ENCODE measurements around the gene FKTN.

FKTN gene

GRCh38 chr9:105625088-105625487 lies 67.2 kb downstream of the FKTN start:
- DNase-seq: no peak
- H3K79me2 ChIP-seq (ENCODE audit: low read length): no peaks in the 10 kb centered on the region
- no peaks in the 10 kb centered on the region for H3K9me3 ChIP-seq (replicated peaks; ENCODE audit: insufficient read depth, low read length)
- H3K4me3 ChIP-seq (ENCODE audit: low read length): no peak overlapping the region
- no peaks in the 10 kb centered on the region for H3K4me1 ChIP-seq (ENCODE audit: low read length)
- H3K9ac ChIP-seq (ENCODE audit: low read length): no peak overlapping the region
- H3K9me2 ChIP-seq (replicated peaks; ENCODE audit: insufficient read depth, low read length): no peaks in the 10 kb centered on the region
- no peaks in the 10 kb centered on the region for H3F3A ChIP-seq (ENCODE audit: insufficient read depth, low read length)
- H2AFZ ChIP-seq (ENCODE audit: low read length): no peak overlapping the region
- H4K20me1 ChIP-seq (ENCODE audit: insufficient read depth, low read length): no peaks in the 10 kb centered on the region
- no peak overlapping the region for H3K27ac ChIP-seq (ENCODE audit: low read length)
- H3K27me3 ChIP-seq (replicated peaks; ENCODE audit: insufficient read depth, low read length): no peaks in the 10 kb centered on the region
- no peak overlapping the region for H3K4me2 ChIP-seq (ENCODE audit: low read depth, low read length)
- TF ChIP-seq EZH2 (optimal IDR thresholded peaks at IDR 0.05; ENCODE audit: low read depth, low read length) (no peak), EZH2phosphoT487 (IDR thresholded peaks at IDR 0.05; ENCODE audit: low read length) (no peak), CTCF (IDR thresholded peaks at IDR 0.05; ENCODE audit: low read length) (no peak)
- H3K36me3 ChIP-seq (replicated peaks; ENCODE audit: insufficient read depth, low read length): no peaks in the 10 kb centered on the region

- no peaks in the 10 kb centered on the region for H4K20me1 ChIP-seq (ENCODE audit: insufficient read depth, low read length)
- H3K4me3 ChIP-seq (ENCODE audit: low read length): no peak overlapping the region
- no peak overlapping the region for H3K4me2 ChIP-seq (ENCODE audit: low read depth, low read length)
- TF ChIP-seq EZH2phosphoT487 (IDR thresholded peaks at IDR 0.05; ENCODE audit: low read length) (no peak), CTCF (IDR thresholded peaks at IDR 0.05; ENCODE audit: low read length) (no peak), EZH2 (optimal IDR thresholded peaks at IDR 0.05; ENCODE audit: low read depth, low read length) (no peak)
- H3F3A ChIP-seq (ENCODE audit: insufficient read depth, low read length): no peaks in the 10 kb centered on the region
- H2AFZ ChIP-seq (ENCODE audit: low read length): no peak overlapping the region
- H3K79me2 ChIP-seq (ENCODE audit: low read length): no peaks in the 10 kb centered on the region
- no peak for DNase-seq
- H3K27ac ChIP-seq (ENCODE audit: low read length): no peak overlapping the region
- H3K4me1 ChIP-seq (ENCODE audit: low read length): no peaks in the 10 kb centered on the region
- no peak overlapping the region for H3K9ac ChIP-seq (ENCODE audit: low read length)
- H3K27me3 ChIP-seq (replicated peaks; ENCODE audit: insufficient read depth, low read length): no peaks in the 10 kb centered on the region
- no peaks in the 10 kb centered on the region for H3K9me3 ChIP-seq (replicated peaks; ENCODE audit: insufficient read depth, low read length)
- no peaks in the 10 kb centered on the region for H3K36me3 ChIP-seq (replicated peaks; ENCODE audit: insufficient read depth, low read length)
- H3K9me2 ChIP-seq (replicated peaks; ENCODE audit: insufficient read depth, low read length): no peaks in the 10 kb centered on the region
These were observed 74.9 kb downstream of the FKTN start for GRCh38 chr9:105632807-105633206.

- Histone ChIP-seq H3K9me3 (replicated peaks; ENCODE audit: insufficient read depth, low read length) (no peaks in the 10 kb centered on the region), H3K4me1 (ENCODE audit: low read length) (no peaks in the 10 kb centered on the region), H3K4me2 (ENCODE audit: low read depth, low read length) (no peak overlapping the region), H2AFZ (ENCODE audit: low read length) (no peak overlapping the region), H3K79me2 (ENCODE audit: low read length) (no peaks in the 10 kb centered on the region), H3K27ac (ENCODE audit: low read length) (no peak overlapping the region), H3K9ac (ENCODE audit: low read length) (no peak overlapping the region), H3K36me3 (replicated peaks; ENCODE audit: insufficient read depth, low read length) (no peaks in the 10 kb centered on the region), H3K4me3 (ENCODE audit: low read length) (no peak overlapping the region), H3K9me2 (replicated peaks; ENCODE audit: insufficient read depth, low read length) (no peaks in the 10 kb centered on the region), H3K27me3 (replicated peaks; ENCODE audit: insufficient read depth, low read length) (no peaks in the 10 kb centered on the region), H4K20me1 (ENCODE audit: insufficient read depth, low read length) (no peaks in the 10 kb centered on the region), H3F3A (ENCODE audit: insufficient read depth, low read length) (no peaks in the 10 kb centered on the region)
- TF ChIP-seq CTCF (IDR thresholded peaks at IDR 0.05; ENCODE audit: low read length) (no peak), EZH2 (optimal IDR thresholded peaks at IDR 0.05; ENCODE audit: low read depth, low read length) (no peak), EZH2phosphoT487 (IDR thresholded peaks at IDR 0.05; ENCODE audit: low read length) (no peak)
- no peak for DNase-seq
These were observed 75.5 kb downstream of the FKTN start for GRCh38 chr9:105633411-105633810.

All from MM.1S (cell line).